ENCODE measurements around the gene SLC25A10. TPM values are rescaled to one million over a fixed set of nuclear protein-coding genes. Genes with fewer than 3 reads are reported as not detected.

SLC25A10 gene, protein sequence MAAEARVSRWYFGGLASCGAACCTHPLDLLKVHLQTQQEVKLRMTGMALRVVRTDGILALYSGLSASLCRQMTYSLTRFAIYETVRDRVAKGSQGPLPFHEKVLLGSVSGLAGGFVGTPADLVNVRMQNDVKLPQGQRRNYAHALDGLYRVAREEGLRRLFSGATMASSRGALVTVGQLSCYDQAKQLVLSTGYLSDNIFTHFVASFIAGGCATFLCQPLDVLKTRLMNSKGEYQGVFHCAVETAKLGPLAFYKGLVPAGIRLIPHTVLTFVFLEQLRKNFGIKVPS
- 1 to 10 TPM; 4.6 TPM for total RNA-seq
- 2.3 TPM for polyA plus RNA-seq (2013, experiment 1 of 2)
- polyA plus RNA-seq (2013, experiment 2 of 2): 2.6 TPM
- total RNA-seq: 0.15 to 15.8 (median 1.2) reads per million in 172 experiments

DNA sequence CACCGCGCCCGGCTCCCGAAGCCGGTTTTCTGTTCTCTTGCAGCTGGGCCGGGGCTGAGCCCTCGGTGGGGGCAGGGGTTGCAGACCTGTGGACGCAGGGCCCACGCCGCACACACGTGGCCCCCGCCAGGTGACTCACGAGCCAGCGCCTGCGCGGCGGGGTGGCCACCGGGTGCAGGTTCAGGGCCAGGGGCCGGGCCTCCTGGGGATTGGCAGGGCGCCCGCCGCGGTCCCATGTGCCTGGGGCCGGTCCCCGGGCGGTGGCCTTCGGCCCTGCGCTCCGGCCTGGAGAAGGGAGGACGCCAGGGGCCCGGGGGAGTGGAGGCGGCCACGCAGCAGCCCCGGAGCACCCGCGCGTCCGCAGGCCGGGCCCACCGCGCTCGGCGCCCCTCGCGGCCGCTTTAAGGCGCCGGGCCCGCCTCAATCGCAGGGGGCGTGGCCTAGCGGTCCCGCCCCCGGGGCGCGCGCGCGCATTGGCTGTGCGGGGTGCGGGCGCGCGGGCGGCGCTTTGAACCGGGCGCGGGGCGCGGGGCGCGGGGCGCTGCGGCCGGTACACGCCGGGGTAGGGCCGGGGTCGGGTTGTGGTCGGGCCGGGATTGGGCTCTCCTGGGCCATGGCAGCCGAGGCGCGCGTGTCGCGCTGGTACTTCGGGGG, at the start of gene SLC25A10:
TSS of gene SLC25A10 (plus strand) at position 471 of the 654 bp plus-strand sequence. CDS start at position 614, 143 bp downstream.
- POLR2A ChIA-PET: interaction anchor here (0.6 to 1.4 kb wide), 4 partner anchors 9 to 1320 kb away, joined by 3 to 13 read pairs (median 6); partner anchors contain the start of genes ARL16, HGS and MRPL12
- CTCF ChIA-PET: interaction anchor here (0.7 kb wide), 2 partner anchors 28 to 204 kb away, joined by 3 read pairs; partner anchors contain the start of genes ARL16 and HGS
- Histone ChIP-seq H3K27me3 (ENCODE audit: control insufficient read depth in 1 of 2, insufficient read depth in 2 of 2, low read length in 2 of 2) (no peaks in the 10 kb centered on the region), H3K36me3 (ENCODE audit: insufficient read depth, low read length) (peaks cover 9% of the 10 kb centered on the region), H3K9me3 (ENCODE audit: control insufficient read depth in 1 of 2, insufficient read depth in 1 of 2, low read length in 2 of 2) (no peaks in the 10 kb centered on the region), H3K4me3 (ENCODE audit: low read length) (peak within 1 kb of the TSS; percentile 49), H3K4me1 (ENCODE audit: insufficient read depth, low read length) (peaks cover 31% of the 10 kb centered on the region), H3K27ac (ENCODE audit: low read depth in 1 of 2, low read length in 2 of 2) (no peak within 1 kb of the TSS)
- no peaks in the 10 kb centered on the region for H3K27me3 Mint-ChIP-seq
- ATAC-seq (ENCODE audit: poor library complexity): peak; percentile 80
- intact Hi-C loops (cut with DNase I, micrococcal nuclease): loop anchor here in 1 of 2 experiments (1.0 to 2.0 kb wide), 3 partner anchors 9 to 149 kb away; partner anchors contain the start of genes MRPL12, NPLOC4, P4HB and TSPAN10
- peak; percentile 53 to 91 (median 72) for DNase-seq
- H3K4me1 Mint-ChIP-seq (ENCODE audit: low read depth): peaks cover 27% of the 10 kb centered on the region
- peak within 1 kb of the TSS; percentile 77 for H3K27ac Mint-ChIP-seq
- peak; percentile 17 for TF ChIP-seq CTCF (IDR thresholded peaks at IDR 0.05)
- H3K9me3 Mint-ChIP-seq: no peaks in the 10 kb centered on the region
- peaks cover under 1% of the 10 kb centered on the region for H3K36me3 Mint-ChIP-seq (ENCODE audit: low read depth)
- peak within 1 kb of the TSS; percentile 90 for H3K4me3 Mint-ChIP-seq

DNA sequence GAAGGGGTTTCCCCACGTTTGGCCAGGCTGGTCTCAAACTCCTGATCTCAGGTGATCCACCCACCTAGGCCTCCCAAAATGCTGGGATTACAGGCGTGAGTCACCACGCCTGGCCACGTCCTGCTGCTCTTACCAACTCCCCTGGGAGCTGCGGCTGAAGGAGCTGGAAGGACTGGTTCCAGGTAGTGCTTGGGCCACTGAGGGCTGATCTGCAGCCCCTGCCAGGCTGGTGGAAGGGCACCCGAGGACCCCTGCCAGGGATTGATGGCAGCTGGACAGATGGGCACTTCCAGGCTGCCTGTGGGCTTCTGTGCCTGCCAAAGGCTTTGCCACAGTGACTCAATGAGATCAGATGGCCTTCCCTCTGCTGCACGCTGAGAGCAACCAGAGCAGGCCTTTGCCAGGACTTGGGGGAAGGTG, 48.0 kb upstream of the SLC25A10 start:
- no peak overlapping the region for H3K4me3 ChIP-seq (ENCODE audit: low read length)
- peaks cover 50% of the 10 kb centered on the region for H3K4me1 Mint-ChIP-seq (ENCODE audit: low read depth)
- no peaks in the 10 kb centered on the region for H3K27me3 Mint-ChIP-seq
- ATAC-seq (ENCODE audit: poor library complexity): no peak
- intact Hi-C loops (cut with DNase I, micrococcal nuclease): no loop called here
- CTCF ChIA-PET: no interaction called here
- H3K27ac Mint-ChIP-seq: peak overlapping the region; percentile 14
- POLR2A ChIA-PET: interaction anchor here (0.8 to 2.6 kb wide), 4 partner anchors 19 to 51 kb away, joined by 3 to 22 read pairs (median 4); partner anchors contain the start of genes ARL16, HGS, NPLOC4 and TSPAN10
- H3K4me3 Mint-ChIP-seq: peak overlapping the region; percentile 54
- no peak for DNase-seq
- H3K27ac ChIP-seq (ENCODE audit: low read depth in 1 of 2, low read length in 2 of 2): peak overlapping the region in 1 of 2 donors; percentile 40
- H3K9me3 ChIP-seq (ENCODE audit: control insufficient read depth in 1 of 2, insufficient read depth in 1 of 2, low read length in 2 of 2): no peaks in the 10 kb centered on the region
- H3K9me3 Mint-ChIP-seq: no peaks in the 10 kb centered on the region
- TF ChIP-seq CTCF (IDR thresholded peaks at IDR 0.05): no peak
- peaks cover 15% of the 10 kb centered on the region for H3K36me3 ChIP-seq (ENCODE audit: insufficient read depth, low read length)
- H3K4me1 ChIP-seq (ENCODE audit: insufficient read depth, low read length): peaks cover 63% of the 10 kb centered on the region
- H3K27me3 ChIP-seq (ENCODE audit: control insufficient read depth in 1 of 2, insufficient read depth in 2 of 2, low read length in 2 of 2): no peaks in the 10 kb centered on the region
- peaks cover 29% of the 10 kb centered on the region for H3K36me3 Mint-ChIP-seq (ENCODE audit: low read depth)

Measured in CD4-positive, alpha-beta T cell (primary cell).